Lower leg skin (tissue), 3 donors: ENCODE measurements around the gene EMSY.

Source experiments
- POLR2A ChIP-seq, 2 donors: fragments of 450-650 bp; IDR thresholded peaks; one replicate each; pipeline ENCODE4 v1.6.1; 2016 to 2017; ENCODE audit warnings: antibody characterized with exemption in 2 of 2, mild to moderate bottlenecking in 1 of 2, moderate library complexity in 1 of 2
- TF ChIP-seq, protein P1 (sequence below), 3 donors: fragments of 450-650 bp; IDR thresholded peaks; one replicate each; pipeline ENCODE4 v1.5.1; 2016; ENCODE audit warnings: antibody characterized with exemption in 3 of 3, mild to moderate bottlenecking in 3 of 3, moderate library complexity in 2 of 3

DNA sequence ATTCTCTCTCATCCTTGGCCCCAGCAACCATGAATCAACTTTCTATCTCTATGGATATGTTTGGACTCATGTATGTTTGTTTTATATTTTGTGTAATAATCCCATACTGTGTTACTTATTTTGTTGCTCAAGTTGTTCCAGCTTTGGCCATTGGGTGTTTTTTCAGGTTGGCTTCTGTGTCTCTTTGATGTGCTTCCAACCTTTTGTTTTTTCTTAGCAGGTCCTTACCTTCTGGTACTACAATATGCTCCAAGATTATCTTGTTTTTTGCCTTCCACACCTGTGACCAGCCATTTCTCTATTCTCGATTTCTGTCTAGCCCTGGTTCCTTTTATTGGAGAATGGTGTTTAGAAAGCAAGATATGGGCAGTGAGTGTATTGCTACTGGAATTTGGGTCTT, 49.5 kb upstream of the EMSY start:
- TF ChIP-seq, protein P1, sequence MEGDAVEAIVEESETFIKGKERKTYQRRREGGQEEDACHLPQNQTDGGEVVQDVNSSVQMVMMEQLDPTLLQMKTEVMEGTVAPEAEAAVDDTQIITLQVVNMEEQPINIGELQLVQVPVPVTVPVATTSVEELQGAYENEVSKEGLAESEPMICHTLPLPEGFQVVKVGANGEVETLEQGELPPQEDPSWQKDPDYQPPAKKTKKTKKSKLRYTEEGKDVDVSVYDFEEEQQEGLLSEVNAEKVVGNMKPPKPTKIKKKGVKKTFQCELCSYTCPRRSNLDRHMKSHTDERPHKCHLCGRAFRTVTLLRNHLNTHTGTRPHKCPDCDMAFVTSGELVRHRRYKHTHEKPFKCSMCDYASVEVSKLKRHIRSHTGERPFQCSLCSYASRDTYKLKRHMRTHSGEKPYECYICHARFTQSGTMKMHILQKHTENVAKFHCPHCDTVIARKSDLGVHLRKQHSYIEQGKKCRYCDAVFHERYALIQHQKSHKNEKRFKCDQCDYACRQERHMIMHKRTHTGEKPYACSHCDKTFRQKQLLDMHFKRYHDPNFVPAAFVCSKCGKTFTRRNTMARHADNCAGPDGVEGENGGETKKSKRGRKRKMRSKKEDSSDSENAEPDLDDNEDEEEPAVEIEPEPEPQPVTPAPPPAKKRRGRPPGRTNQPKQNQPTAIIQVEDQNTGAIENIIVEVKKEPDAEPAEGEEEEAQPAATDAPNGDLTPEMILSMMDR (IDR thresholded peaks at IDR 0.05): no peak
- no peak for TF ChIP-seq POLR2A (IDR thresholded peaks at IDR 0.05)
